GM19328 (cell line): ENCODE measurements around the gene LENEP.
A peak's percentile ranks its signal among the peaks of the same experiment; 100 is the strongest.

ENCODE experiments used
- ATAC-seq: cut with Tn5 transposase; IDR thresholded peaks from one replicate; pipeline ENCODE4 v1.9.1; 2021; ENCODE audit warnings: mild to moderate bottlenecking, moderate library complexity; ENCODE audit not compliant: unreplicated experiment

The LENEP gene

GRCh38 chr1:154960446-154961136, 32.8 kb upstream of the LENEP start:
- ATAC-seq: no peak

DNA sequence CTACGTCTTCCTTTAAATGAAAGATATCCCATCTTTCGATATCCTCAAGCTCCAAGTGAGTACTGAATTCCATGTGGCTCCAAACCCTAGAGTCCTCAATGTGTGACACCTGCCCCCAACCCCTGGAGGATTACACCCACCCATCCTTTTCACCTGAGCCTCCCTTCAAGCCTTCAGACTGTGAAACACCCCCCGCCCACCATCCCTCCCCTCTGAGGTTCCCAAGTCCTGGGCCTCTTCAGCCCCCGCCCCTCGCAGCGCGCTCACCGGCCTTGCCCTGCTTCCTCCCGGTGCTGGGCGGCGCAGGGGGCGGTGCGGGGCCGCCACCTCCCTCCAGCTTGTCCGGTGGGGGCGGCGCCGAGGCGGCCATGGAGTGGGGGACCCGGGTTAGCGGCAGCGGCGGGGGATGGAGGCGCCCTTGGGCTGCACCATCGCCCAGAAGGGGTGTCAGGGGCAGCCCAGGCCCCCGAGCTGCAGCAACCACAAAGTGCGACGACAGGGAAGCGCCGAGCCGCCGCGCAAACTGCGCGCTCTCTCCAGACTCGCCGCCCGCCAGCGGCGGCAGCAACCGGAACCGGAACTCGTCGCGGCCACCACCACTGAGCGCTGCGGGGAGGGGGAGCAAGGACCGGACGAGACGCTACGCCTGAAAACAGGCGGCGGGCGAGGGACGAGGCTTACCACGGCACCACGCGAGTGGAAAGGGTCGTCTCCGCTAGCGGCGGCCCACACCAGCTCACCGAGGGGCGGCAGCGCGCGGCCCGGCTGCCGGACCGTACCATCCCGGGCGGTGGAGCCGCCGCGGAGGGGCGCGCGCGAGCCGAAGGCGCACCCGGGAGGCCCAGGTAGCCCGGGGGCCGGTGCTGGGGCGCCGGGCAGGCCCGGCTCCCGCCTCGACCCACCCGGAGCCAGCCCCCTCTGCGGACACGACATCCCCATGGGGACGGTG, 31.9 kb upstream of the LENEP start, which contains the start of gene PYGO2:
TSS of gene PYGO2 (minus strand) at position 576 of the 949 bp plus-strand sequence. CDS start at position 370, 206 bp downstream.
- peak; percentile 70 for ATAC-seq

GRCh38 chr1:154962156-154962749, 31.1 kb upstream of the LENEP start:
- no peak for ATAC-seq

DNA sequence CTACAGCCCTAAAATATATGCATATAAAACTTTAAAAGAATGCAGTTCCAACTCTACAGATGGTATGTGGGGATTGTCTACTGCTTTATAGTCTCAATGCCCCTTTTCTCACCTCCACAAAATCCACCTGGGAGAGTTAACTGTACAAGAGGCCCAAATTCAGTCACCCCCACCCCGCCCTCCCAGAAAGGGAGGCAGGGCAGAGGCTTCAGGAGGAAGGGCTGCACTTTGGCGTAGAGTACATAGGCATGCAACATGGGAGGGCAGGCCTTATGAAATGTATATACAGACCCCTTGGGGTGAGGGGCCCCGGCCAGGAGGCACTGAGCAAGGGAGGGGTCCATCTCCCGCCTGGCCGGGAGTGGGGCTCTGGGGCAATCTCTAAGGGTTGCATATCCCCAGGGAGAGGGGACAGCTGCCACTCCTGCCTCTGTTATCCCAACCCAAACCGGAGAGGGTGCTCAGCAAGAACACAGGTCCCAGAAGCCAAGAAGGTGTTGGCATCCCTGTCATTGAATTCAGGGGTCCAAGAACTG, 30.5 kb upstream of the LENEP start:
- ATAC-seq: no peak

- no peak for ATAC-seq
Measured at GRCh38 chr1:154963643-154964042, 29.7 kb upstream of the LENEP start.

GRCh38 chr1:154964359-154964758, 29.0 kb upstream of the LENEP start:
- ATAC-seq: no peak

- no peak for ATAC-seq
Measured at GRCh38 chr1:154966111-154966510, 27.3 kb upstream of the LENEP start.

- ATAC-seq: no peak
Measured at GRCh38 chr1:154967331-154967950, 25.9 kb upstream of the LENEP start.

GRCh38 chr1:154968731-154969130, 24.7 kb upstream of the LENEP start:
- no peak for ATAC-seq

DNA sequence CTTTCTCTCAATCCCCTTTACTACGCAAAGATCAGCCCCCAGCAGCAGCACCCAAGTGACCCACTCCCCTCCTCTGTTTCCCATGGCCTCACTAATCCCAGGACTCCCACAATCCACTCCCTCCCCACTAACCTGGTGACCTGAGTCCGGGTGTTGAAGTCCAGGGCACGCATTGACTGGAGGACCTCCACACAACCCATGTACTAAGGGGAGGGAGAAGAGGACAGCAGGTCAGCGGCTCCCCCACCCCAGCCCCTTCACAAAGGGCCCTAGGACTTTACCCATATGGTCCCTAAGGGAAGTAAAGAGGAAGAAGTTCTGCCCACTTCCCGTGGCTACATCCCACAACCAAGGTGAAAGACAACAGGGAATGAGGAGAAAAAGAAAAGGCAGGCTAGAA, 24.1 kb upstream of the LENEP start:
- ATAC-seq: no peak

- ATAC-seq: no peak
Measured at GRCh38 chr1:154969860-154970452, 23.4 kb upstream of the LENEP start.

- no peak for ATAC-seq
Measured at GRCh38 chr1:154970631-154971340, 22.6 kb upstream of the LENEP start, which contains the start of gene SHC1. Gene SHC1, minus strand, starts transcription at chr1:154970747. Its CDS starts 221 bp downstream, at chr1:154970526.

DNA sequence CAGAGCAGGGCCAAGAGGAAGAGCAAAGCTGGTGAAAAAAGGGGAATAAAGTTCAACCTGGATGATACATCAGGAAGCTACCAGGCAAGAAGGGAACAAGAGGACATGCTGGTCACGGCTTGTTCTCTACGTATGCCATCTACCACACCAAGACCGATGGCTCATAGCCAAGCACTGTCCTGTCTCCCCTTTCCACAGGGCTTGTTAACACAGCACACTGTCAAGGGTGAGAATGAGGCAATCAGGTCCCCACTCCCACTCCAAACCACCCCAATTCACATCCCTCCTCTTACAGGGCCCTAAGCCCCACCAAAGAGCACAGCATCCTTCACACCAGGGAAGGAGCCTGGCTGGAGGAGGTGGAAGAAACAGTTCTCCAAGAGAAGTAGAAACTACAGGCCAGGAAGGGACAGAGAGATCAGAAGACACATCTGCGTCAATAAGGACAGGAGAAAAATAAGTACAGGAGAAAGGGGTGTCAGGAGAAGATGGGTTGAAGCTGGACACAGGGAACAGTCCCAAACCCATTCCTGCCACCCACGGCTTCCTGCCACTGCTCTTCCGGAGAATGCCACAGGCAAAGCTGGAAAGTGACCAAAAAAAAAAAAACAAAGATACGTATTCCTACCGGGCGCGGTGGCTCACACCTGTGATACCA, 21.9 kb upstream of the LENEP start:
- no peak for ATAC-seq

- no peak for ATAC-seq
Measured at GRCh38 chr1:154972213-154972516, 21.2 kb upstream of the LENEP start.

DNA sequence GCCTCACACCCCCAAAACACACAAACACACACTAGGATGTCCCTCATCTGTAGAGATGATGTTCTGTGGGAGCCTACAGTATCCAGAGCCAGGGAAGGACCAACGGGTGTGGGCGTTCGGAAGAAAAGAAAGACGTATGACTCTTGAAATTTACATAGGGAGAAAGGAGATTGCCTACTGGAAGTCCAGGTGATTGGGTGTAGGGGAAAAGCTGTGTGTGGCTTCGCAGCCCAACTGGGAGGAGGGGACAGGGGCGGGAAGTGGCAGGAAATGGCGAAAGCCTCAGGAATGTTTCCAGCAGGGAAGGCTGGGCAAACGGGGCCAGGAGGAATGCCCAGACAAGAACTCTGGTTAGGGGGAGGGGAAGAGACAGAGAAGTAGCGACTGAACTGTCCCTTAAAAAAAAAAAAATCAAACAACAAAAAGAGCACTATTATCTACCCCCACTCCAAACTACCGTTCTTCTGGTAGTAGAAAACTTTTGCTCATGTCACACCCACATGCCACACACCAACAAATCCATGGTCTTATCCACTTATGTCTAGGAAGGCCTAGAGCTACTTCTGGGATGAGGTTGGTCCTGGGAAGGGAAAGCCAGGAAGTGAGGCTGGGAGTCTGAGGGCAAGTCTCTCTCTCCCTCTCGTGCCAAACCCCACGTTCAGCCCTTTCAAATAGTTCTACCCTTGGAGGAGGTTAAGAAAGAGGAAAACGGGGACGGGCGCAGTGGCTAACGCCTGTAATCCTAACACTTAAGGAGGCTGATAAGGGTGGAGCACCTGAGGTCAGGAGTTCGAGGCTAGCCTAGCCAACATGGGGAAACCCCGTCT, 20.7 kb upstream of the LENEP start:
- no peak for ATAC-seq

DNA sequence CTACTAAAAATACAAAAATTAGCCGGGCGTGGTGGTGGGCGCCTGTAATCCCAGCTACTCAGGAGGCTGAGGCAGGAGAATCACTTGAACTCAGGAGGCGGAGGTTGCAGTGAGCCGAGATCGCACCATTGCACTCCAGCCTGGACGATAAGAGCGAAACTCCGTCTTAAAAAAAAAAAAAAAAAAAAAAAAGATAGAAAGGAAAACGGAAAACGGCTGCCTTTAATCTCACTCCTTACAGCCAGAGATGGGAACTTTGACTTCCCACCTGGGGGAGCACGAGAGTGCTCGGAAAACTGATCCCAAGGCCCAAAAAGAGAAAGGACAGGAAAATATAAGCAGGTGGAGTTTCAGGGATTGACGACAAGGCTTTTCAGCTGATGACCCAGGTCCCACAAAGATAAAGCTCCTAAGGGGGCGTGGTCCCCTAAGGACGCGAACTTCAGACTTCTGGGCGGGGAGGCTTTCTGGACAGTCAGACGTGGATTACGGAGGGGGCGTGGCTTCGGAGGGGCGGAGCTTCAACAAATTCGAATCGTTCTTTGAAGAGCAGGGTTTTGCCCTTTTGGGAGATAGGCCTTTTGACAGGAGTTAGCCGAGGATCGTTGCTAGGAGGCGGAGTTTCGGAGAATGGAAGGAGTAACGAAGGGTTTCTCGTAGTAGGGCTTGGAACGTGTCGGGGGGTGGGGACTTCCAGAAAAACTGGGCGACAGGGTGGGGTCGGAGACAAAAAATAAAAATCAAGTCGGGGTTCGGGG, 19.9 kb upstream of the LENEP start:
- no peak for ATAC-seq

- ATAC-seq: peak; percentile 74
Measured at GRCh38 chr1:154974102-154974807, 19.1 kb upstream of the LENEP start, which contains the start of gene CKS1B. Gene CKS1B, plus strand, starts transcription at chr1:154974681. Its CDS starts 65 bp downstream, at chr1:154974746.
